Endometrium (tissue), 2 donors: ENCODE measurements around the gene NRAS.
"Not testable (repeated sequence)": the region's sequence is repeated elsewhere in the genome, so short reads cannot be mapped to it uniquely, and the experiment has no call there.

Experiments used
- FAIRE-seq: peaks from 2 replicates; lab custom pipeline; 2012; peaks lifted over from hg19 to GRCh38; lab: Jason Lieb, UNC
- donor health status: control.
- donor health status: control.

The NRAS gene

DNA sequence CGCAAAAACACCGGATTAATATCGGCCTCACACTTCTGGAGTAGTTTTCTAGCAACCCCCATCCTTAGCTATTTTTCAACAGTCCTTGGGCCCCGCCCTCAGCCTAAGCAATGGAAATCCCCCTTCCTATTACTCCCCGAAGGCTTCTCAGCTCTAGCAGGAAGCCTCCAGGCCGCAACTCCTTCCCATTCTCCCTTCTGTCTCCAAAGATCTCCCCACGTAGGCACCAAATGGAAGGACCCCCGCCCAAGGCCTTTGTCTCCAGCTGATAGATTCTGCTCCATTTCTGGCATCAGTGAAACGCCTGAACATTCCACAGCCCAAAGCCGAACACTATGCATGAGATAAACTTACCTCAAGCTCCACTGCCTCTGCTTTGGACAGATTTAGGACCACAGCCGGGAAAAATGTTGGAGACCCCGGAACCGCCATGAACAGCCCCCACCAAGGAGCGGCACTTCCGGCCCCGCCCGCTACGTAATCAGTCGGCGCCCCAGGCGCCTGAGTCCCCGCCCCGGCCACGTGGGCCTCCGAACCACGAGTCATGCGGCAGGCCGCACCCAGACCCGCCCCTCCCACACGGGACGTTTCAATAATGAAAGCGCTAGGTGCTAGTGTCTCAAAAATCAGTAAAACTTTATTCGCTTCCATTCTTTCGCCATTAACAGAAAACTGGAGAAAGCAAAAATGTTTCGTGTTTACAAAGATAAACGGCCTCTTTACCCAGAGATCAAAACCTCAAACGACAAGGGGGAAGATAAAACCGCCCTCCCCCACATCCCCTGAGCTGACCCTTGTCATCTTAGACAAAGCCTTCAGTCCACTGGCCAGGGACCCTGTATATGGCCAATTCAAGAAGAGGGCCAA lies at the start of gene NRAS:
Gene NRAS (minus strand): TSS at position 468 of the 867 bp plus-strand sequence. CDS start 611 bp downstream, outside the sequence.
- FAIRE-seq = peak; percentile 53

DNA sequence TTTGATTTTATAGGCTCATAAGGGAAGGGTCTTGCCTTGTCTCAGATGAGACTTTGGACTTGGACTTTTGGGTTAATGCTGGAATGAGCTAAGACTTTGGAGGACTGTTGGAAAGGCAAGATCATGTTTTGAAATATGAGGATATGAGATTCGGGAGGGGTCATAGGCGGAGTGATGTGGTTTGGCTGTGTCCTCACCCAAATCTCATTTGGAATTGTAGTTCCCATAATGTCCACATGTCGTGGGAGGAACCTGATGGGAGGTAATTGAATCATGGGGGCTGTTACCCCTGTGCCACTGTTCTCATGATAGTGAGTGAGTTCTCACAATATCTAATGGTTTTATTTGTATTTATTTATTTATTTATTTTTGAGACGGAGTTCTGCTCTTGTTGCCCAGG lies 48.1 kb upstream of the NRAS start:
- FAIRE-seq = no peak

GRCh38 chr1:114758256-114758832 lies 41.8 kb upstream of the NRAS start:
- no peak for FAIRE-seq

DNA sequence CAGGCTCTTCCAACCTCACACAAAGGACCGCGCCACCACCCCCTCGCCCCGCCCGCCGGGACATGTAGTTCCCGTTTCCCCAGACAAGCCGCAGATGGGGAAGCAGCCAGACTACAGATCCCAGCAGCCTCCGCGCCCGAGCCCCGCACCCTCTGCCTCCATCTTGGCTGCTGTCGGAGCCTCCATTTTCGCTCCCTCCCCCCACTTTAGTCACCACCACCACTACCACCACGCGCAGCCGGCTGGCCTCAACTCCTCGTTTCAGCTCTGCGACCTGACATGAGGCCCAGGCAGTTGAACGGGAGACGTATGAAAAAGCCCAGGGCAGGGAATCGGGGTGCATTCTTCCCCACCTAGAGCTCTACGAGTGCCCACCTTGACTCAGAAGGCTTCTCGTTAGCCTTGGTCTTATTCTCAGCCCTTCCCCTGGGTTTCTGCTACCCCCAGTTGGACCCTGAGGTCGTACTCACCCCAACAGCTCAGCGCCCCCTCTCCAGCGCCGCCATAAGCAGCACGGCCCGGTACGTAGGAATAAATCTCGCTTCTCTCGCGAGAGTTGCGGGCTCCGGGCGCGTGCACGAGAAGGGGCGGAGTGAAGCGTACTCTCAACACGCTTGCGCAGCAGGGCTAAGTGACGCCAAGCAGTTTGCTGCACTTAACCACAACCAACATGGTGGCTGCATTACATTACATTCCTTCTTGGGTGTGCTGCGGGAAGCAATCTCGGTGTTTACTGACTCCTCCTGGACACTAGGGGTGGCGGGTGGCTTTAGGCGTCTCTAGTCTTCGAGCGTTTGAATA lies 41.1 kb upstream of the NRAS start, which contains the start of gene CSDE1:
Gene CSDE1 (minus strand): TSS at position 530 of the 801 bp plus-strand sequence. CDS start 18,094 bp downstream, outside the sequence.
- peak; percentile 85 for FAIRE-seq

DNA sequence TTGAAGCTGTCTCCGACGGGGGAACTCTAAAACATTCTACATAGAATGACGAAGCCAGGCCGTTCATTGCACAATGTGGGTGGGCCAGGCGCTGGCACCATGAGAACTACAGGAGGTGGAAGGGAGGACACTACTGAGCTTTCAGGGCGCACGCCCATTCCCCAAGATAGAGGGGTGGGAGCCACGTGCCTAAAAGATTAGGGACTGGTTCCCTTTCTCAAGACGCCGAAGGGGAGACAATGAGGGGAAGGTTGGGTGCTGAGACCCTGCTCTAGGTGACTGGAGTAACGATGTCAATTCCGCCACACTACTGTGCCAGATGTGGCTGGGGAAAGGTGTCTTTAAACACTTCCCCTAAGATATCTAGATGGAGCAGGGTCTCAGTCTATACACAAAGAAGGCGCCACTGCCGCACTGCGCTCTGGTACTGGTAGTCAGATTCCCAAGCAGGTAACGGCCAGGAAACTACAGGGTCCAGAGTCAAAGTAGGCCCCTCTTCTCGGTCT lies 40.4 kb upstream of the NRAS start:
- FAIRE-seq = no peak

DNA sequence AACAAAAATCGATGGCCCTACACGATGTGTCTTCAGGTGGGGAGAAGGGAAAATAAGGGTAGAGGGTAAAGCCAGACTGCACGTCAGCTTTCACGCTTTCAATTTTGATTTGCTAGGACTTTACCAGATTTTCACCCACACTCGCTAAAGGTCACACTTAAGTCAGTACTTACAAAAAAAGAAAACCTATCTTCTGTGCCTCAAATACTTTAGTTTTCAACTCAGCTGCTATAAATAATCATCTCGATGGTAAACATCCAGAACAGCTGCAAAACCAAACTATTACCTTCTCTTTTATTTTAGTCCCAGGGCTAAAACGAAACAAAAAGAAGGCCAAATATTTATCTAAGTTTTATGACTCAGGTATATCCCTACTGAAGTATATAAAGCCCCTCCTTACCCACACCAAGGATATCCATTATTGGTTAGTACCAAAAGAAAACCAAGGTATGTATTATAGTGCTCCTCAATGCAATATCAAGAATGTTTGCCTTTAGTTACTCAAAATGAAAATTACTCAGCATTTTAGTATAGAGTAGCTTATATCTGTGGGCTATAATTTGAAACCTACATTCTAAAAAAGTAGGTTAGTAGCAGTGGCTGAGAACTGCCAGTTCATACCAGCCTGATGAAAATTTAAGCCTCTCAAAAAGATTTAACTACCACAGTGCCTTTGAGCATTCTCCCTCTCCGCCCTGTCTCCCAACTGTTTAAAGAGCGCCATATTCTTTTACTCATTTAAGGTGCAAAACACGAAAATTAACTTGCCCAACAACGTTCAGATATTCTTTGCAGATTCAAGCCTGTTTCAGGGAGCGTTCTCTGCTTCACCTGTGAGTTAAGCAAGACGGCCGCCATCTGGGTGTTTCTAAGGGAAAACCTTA lies 39.7 kb upstream of the NRAS start:
- FAIRE-seq = no peak

DNA sequence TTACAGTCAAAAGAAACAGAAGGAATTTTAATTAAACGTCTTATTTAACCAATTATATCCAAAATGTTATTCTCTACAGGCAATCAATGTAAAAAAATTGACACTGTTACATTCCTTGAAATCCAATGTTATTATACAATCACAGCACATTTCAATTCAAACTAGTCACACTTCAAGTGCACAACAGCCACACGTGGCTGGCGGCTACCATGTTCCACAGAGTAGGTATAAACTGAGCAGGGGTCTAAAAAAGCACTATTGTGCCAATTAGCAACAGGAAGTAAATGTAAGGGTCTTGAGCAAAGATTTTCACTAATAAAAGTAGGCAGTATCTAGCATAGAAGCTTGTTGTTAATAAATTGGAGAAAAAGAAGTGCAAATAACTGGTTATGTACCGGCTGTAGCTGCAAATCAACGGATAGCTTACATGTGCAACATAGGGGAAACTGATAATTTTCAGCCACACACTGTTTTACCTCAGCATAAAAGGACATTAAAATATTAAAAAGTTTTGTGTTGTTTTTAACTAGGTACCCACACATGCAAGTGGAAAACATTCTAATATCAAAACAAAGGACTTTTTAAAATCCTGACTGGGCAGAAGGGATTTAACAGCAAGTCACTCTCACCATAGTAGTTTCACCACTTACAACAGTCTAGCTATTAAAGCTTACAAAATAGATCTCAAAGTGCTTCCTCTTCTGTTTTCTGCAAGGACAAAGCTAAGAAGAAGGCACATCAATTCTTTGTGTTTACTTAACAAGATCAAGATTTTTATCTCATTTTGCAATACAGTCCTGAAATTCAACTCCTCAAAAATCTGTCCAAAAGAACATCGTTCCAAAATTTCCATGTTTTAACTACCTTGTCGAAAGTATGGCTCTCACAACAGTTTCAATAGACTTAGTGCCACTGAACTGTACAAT lies 38.7 kb upstream of the NRAS start:
- FAIRE-seq = no peak

GRCh38 chr1:114753702-114754101 lies 37.1 kb upstream of the NRAS start:
- not testable (repeated sequence) for FAIRE-seq

- FAIRE-seq = no peak
Observed at GRCh38 chr1:114753143-114753542, 36.6 kb upstream of the NRAS start.

DNA sequence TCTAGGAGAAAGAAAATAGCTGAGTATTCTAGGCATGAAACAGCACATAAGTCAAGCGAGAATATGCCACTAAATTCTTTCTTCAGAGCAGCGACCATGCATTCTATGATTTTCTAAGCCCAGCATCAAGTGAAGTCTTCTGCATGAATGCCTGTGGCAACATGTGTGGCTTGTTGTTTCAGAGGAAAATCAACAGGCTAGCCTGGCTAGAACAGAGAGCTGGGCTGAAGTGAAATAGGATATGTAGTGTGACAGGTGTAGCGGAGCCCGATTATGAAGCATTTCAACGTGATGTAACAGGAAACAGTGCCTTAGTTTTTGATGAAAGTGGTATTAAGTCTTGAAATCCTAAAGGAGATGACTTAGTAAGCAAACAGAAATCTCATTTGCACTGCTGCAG lies 34.2 kb upstream of the NRAS start:
- no peak for FAIRE-seq

DNA sequence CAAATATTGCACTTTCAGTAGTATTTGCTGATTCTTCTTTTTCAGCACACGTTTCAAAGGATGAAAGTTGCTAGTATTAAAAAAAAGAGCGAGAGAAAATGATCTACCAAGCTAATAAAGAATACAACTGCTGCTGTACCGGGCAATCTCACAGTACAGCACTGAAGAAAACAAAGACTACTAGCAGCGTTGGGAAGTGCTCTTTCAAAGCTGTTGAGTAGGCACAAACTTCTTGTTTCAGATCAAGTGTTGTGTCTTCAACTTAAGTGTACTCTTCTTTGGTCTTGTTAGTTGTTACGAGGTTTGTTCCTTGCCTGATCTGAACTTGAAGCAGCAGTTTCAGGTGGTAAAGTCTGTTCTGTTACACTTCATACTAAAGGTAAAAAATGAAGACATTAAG lies 33.3 kb upstream of the NRAS start:
- FAIRE-seq = no peak

- no peak for FAIRE-seq
Observed at GRCh38 chr1:114746450-114747121, 30.0 kb upstream of the NRAS start.

DNA sequence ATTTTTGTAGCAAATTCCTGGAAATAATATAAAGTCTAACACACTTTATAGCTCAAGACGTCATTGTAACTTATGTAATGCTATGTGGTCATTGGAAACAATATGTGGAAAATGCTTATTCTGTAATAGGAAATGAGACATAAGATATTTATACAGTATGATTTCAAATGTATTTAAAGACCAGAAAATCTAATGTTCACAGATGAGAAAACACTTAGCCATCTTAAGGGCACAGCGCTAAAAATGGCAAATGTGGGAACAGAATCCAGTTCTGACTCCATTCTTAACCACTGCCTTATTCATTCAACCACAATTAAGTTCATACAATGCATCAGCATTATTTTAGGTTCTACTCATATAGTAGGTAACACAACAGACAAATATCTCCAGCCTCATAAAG lies 28.7 kb upstream of the NRAS start:
- FAIRE-seq = no peak

DNA sequence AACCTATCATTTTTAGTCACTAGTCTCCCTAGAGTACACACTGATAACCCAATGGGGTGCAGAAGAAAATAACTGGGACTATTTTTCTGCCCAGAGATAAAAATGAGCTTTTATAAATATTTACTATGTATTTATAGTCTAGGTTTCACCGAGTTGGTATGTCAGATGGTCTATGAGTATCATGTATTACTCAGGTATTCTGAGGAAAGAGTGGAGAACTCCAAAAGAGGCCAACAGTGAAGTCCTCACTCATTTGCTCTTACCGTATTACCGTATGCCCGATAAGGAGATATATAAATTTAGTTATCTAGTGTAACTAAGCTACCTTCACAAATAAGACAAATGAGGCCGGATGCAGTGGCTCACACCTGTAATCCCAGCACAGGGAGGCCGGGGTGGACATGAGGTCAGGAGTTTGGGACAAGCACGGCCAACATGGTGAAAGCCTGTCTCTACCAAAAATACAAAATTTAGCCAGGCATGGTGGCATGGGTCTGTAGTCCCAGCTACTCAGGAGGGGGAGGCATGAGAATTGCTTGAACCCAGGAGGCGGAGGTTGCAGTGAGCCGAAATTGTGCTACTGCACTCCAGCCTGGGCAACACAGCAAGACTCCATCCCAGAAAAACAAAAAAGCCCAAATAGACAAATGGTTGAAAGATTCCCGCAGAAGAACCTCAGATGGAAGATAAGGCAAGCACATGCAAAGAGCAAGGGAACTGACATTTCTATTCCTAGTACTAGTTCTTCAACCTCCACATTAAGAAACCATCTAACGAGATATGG lies 25.6 kb upstream of the NRAS start:
- FAIRE-seq = no peak

DNA sequence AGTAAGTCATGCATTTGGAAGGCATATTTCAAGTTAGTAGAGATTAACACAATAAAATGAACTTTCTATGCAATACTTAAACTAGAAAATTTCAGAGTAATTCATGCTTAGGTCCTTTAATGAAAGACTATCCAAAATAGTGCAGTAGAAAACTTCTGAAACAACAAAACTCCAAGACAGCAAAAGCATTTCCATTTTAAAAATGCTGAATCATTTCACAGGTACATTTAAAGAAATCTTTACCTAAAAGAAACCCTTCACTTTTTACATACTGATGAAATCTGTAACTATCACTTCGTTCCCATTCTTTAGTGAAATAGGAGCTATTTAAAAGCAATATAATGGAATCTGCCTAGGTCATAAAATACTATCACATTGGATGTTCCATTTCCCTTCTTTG lies 23.8 kb upstream of the NRAS start:
- FAIRE-seq = no peak

DNA sequence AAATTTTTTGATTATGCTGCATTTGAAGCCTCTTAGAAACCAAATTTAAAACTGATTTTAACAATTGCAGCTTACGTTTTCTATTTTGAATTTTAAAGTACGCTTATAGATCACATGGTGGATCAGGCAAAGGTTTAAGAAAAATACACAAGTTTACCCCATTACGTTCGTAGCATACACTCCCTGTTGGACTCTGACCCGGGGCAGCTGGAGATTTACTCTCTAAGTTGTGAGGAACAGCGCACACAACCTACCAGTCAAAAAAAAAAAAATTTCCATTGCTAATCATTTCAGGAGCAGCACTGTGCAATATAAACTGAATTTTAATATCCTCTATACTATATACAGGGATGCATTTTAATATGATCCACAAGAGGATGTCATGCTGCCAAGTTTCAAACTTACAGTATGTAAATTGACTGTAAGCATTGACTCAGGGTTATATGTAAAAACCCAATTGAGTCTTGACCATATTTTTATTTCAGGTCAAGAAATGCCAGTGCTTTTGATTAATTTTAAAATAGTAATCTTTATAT lies 20.8 kb upstream of the NRAS start:
- FAIRE-seq = no peak

DNA sequence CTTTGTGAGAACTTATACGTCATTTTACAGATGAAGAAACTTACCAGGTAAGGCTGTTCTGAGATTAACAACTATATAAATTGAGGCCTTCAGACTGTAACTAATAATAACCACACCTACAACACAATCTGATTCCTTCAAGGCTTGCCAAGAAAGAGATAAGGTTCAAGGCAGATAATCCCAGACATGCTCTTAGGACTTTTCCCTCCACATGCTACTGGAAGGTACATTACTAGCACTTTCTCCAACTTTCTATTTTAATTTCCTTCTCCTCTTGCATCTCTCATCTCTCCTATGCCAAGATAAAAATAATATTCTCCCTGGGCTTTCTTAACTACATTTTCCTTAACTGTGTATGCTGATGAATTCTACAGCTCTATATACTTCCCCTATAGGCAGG lies 18.9 kb upstream of the NRAS start:
- FAIRE-seq = no peak

DNA sequence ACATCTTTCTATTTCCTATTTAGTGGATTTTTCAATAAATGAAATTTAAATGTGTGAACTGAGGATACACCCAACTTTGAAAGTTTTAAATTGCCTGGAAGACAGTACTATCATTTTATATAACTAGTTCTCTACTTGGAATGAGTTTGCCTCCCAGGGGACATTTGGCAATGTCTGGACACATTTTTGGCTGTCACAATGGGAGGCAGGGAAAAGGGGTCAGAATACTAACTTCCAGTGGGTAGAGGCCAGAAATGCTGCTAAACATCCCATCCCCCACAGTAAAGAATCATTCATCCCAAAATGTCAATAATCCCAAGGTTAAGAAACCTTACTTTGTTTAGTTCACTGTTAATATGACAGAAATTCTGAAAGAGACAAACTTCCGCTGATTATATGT lies 13.2 kb upstream of the NRAS start:
- no peak for FAIRE-seq

DNA sequence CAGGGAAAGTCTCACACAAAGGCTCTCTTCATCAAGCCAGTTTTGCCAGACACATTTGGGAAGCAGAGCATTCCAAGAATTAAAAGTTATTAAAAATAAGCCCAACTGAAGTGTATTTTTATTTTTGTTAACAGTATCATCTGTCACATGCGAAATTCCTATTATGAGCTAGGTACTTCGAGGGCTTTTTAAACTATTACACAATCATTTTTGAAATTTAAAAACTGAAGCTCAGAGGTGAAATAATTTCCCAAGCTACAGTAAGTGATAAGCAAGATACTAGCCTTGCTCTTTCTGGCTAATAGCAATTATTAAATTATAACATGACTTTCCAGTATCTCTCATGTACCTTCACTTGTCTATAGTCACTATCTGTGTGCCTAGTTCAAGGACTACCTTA lies 12.0 kb upstream of the NRAS start:
- no peak for FAIRE-seq
